ENCODE data around the gene BMAL2.

DNA sequence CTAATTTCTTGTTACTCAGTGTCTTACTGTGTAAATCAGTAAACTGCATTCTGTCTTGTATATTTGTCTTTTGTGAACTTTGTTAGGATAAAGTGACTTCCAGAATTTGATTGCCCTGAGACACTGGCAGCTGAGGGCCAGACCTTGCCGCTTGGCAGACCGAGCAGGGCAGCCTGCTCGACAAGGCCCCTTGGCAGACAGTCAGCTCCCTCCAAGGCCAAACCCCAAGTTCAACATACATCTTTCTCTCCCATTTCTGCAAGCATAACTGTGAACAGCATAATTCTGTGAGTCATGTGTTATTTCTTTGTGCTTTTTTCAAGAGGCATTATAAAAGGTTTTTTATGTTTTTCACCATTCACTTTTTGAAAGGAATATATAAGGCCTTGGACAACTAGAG lies 39.2 kb upstream of the BMAL2 start:
- TF ChIP-seq, protein P1, sequence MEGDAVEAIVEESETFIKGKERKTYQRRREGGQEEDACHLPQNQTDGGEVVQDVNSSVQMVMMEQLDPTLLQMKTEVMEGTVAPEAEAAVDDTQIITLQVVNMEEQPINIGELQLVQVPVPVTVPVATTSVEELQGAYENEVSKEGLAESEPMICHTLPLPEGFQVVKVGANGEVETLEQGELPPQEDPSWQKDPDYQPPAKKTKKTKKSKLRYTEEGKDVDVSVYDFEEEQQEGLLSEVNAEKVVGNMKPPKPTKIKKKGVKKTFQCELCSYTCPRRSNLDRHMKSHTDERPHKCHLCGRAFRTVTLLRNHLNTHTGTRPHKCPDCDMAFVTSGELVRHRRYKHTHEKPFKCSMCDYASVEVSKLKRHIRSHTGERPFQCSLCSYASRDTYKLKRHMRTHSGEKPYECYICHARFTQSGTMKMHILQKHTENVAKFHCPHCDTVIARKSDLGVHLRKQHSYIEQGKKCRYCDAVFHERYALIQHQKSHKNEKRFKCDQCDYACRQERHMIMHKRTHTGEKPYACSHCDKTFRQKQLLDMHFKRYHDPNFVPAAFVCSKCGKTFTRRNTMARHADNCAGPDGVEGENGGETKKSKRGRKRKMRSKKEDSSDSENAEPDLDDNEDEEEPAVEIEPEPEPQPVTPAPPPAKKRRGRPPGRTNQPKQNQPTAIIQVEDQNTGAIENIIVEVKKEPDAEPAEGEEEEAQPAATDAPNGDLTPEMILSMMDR (conservative IDR thresholded peaks at IDR 0.05 in 1 of 2, IDR thresholded peaks at IDR 0.05 in 1 of 2; ENCODE audit: low read depth in 1 of 2, low read length in 2 of 2): no peak
- no peak for TF ChIP-seq EZH2 (IDR thresholded peaks at IDR 0.05; ENCODE audit: low read length, missing control alignments)

All from fibroblast of lung (primary cell).